Activated CD4-positive, alpha-beta T cell treated with anti-CD3 and anti-CD28 coated beads for 48 hours (primary cell): ENCODE results near the gene KBTBD8.

Experiments
- DNase-seq: peaks from one replicate; pipeline ENCODE4 v3.0.0-alpha.2; 2020

The KBTBD8 gene, protein sequence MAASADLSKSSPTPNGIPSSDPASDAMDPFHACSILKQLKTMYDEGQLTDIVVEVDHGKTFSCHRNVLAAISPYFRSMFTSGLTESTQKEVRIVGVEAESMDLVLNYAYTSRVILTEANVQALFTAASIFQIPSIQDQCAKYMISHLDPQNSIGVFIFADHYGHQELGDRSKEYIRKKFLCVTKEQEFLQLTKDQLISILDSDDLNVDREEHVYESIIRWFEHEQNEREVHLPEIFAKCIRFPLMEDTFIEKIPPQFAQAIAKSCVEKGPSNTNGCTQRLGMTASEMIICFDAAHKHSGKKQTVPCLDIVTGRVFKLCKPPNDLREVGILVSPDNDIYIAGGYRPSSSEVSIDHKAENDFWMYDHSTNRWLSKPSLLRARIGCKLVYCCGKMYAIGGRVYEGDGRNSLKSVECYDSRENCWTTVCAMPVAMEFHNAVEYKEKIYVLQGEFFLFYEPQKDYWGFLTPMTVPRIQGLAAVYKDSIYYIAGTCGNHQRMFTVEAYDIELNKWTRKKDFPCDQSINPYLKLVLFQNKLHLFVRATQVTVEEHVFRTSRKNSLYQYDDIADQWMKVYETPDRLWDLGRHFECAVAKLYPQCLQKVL

DNA sequence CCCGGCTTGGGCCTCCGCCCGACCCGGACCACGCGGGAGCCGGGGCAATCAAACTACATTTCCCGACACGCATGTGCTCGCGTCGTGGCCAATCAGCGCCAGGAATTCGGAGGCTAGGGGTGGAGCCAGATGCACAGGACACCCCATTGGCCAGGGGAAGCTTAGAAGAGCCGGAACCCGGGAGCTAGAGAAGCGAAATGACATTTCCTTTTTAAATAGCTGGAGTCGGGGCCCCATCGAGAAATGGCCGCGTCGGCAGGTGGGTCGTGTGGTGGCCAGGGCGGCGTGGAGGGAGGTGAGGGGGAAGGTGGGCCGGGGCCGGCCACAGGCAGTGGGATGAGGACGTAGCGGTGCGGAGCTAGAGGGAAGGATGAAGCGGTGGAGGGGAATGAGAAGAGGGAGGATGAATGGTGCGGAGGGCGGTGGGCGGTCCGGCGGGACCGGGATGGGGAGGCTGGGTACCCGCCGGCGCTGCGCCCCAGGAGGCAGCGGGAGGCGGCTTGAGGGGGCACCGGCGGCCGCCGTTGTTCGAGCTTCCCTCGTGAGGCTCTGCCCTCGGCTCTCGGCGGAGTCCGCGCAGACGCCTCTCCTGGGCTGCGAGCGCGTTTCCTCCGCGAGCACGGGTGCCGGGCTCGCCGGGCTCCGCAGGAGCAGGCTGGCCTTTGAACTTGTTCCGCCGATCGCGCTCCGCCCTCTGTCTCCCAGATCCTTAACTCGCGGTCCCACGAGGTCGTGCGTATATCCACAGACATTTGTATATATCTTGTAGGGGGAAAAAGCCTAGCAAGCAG is at the start of gene KBTBD8:
Gene KBTBD8 (plus strand): TSS at position 195 of the 791 bp plus-strand sequence. CDS start 49 bp downstream, at position 244.
- DNase-seq = peak; percentile 98

DNA sequence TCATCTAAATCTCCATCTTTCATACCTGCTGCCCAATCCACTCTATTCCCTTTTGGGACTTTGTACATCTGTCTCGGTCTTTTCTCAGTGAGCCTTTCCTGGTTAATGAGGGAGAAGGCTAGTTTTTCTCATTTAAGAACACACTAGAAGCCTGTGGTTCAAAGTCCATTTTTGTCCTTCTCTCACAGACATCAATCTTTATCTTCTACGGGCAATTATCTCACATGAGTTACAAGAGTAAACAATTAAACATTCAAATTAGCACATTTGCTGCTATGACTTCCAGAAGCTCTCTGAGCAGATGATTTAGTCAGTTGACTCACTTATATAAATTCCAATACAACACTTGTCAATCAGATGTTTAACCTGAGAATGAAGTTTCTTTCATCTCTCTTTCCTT is 49.3 kb upstream of the KBTBD8 start:
- DNase-seq = no peak

DNA sequence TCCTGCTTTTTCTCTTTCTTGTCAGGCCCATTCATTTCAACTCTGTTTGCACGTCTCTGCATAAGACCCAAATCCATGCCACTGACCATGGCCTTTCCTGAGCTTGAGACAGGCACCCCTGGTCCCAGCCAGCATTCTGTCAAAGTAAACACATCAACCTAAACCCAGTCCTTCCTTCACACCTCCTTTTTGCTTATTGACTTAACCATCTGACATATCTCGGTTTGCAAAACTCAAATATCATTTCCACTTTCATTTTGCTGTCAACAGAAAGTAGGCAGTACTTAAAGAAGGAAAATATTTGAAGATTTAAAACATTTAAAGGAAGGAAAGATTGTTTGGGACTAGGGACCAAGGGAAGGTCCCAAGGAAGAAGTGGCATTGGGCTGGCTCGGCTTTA is 48.2 kb upstream of the KBTBD8 start:
- no peak for DNase-seq

DNA sequence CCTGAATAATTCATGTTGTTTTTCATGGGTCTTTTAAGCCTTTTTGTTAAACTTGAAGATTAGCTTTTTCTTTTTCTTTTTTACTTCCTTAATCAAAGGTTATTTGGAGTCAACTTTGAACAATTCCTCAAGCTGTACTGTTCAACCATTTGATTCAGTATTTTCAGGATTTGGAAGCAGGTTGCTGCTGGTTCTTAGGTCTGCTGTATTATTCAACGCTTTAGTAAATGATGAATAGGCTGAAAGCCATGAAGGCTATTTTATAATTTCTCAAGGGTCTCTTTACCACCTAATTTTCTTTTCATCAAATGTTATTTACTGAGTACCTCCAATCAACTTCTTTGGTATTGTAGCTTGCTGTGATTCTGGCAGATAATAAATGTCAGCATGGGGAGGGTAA is 45.8 kb upstream of the KBTBD8 start:
- DNase-seq = no peak

DNA sequence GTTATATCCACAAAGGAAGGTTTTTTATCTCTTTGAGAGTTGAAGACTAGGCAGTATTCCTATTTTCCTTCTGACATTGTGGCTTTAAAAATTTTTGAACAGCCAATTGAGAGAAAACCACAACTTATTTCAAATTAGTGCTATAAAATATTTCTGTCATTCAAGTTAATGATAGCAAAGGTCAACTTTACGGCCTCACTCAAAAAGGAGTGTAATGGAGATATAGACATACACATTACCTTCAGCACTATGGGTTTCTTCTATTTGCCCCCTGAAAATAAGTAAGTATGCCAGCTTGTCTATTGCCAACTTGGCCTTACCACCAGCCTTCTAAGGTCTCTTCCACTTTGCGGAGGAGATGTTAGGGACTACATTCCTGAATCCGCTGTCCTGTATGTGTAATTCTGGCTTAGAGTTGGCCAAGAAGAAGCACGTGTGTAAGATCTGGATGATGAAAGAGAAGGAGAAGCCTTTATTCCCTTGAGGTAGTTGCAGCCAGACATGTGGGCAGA is 44.1 kb upstream of the KBTBD8 start:
- no peak for DNase-seq

DNA sequence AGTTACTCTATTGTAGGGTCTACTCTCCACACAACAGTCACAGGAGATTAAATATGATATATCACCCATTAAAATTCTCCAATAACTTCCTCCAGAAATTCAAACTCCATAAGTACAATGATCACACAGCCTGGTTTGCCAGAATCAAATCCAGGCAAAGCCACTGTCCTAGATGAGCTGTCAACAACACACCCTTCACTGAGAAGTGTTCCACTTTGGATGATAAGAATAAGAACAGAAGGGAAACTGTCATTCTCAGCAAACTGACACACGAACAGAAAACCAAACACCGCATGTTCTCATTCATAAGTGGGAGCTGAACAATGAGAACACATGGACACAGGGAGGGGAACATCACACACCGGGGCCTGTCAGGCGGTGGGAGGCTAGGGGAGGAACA is 41.4 kb upstream of the KBTBD8 start:
- no peak for DNase-seq

DNA sequence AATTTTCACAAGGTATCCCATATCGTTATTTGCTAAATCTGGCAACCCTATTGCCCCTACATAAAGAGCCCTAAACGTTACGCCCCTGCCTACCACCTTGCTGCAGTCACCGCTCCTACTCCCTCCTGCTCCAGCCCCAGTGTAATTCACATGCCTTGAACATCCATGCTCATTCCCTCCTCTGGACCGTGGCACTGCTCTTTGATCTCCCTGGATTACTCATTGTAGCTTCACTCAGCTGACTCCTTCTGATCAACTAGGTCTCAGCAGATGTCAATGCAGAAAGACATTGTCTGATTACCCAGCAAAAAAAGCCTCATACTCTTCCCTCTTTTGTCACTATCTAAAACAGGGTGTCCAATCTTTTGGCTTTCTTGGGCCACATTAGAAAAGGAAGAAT is 40.7 kb upstream of the KBTBD8 start:
- DNase-seq = no peak

DNA sequence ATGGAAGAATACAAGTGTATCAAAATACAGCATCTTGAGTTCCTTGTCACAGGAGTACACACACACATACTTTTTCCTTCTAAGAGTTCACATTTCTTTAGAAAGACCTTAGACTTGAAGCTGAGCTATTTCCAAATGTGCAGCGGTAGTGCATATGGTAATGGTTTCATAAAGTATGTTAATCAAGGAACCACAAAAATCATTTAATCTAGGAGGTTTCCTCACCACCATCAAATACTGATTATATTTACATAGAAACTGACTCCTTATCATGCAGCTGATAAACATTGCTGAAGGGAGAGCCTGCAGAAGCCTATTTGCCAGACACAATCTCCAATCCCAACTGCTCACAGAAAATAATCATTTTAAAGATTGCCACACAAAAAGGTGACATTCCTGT is 40.0 kb upstream of the KBTBD8 start:
- no peak for DNase-seq

DNA sequence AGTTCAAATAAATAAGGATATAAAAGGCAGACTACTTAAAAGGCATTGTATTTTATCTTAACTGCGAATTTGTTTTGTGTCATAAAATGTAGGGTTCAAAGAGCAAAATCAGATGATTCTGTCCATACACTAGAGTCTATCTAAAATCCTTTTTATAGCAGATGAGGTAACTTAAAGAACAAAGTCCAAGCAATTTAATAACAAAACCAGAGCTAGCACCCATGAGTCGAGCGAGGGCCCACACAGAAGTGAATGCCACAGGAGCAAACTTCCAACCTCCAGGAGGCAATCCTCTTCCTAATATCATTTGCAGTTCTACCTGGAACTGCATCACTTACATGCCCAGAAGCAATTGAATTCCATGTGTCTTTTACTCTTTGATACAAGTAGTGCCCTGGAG is 35.4 kb upstream of the KBTBD8 start:
- no peak for DNase-seq

DNA sequence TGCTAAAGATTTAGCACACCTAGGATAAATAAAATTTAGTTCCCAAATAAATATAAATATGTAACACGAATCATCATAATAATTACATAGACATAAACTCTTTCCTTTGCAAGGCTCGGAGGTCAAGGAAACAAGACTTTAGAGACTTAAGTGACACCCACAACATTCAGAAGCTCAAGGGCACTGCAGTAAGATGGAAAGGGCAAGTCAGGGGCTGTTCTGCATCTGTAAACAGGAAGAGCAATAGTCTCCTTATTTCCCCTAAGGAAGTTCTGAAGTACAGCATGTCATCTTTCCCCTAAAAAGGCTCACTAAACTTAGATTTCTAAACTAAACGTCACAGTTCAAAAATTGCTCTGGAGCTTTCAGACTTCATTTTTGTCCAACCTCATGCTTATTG is 26.9 kb upstream of the KBTBD8 start:
- DNase-seq = no peak

DNA sequence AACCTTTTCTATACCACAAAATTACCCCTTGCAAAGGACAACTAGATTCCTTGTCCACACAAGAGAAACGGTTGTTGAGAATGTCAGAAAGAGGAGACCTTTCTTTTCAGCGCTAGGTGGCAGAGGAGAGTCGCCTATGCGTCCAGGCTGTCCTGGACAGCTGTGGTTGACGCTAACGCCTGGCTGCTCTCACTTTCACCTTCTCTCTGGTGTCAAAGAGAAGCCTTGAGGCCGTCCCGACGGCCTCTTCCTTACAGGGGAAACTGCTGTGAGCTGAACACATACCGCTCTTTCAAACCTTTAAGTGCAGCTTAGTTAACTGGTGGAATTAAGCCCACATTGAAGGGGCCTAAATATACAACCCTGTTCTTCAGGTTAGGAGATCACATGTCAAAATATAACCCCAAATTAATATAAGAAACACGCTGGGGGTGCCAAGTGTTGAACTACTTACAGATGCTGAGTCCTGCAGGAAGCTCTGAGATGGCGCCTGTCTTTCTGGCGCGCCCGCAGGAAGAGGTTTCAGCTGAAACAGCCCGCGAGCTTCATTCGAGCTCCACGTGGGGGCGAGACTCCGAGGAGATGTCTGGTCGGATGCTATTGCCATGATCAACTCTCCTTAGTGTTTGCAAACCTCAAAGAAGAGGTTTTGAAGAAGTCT is 26.1 kb upstream of the KBTBD8 start:
- peak; percentile 78 for DNase-seq

DNA sequence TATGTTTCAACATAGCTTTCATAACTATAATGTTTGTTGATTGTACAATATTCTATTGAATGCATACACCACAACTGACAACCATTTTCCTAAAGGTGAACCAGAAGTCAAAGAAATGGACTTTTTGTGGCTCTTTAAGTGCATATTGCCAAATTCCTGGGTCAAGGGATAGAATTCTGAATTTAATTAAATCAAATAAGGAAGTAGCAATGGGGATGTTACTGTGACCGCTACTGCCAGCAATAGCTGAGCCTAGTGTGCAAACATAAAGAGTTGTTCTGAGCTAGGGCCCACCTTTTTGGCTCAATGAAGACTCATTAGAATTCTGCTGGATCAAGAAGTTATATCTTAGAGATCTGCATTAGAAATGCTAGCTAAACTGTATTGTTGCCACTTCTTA is 17.3 kb upstream of the KBTBD8 start:
- DNase-seq = no peak

DNA sequence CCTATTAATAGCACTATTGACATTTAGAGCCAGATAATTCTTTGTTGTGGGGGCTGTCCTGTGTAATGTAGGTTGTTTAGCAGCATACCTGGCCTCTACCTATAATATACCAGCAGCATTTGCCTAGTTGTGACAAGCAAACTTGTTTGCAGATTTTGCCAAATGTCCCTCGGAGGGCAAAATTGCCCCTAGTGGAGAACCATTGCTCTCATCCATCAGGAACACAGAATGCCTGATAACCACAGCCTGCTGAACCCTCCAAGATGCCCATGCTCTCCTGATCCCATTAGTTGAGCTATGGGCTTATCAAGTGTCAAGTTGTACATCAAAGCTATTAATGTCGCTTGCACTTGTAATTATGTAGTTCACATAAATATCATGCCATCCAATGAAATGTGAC is 15.0 kb upstream of the KBTBD8 start:
- DNase-seq = no peak

DNA sequence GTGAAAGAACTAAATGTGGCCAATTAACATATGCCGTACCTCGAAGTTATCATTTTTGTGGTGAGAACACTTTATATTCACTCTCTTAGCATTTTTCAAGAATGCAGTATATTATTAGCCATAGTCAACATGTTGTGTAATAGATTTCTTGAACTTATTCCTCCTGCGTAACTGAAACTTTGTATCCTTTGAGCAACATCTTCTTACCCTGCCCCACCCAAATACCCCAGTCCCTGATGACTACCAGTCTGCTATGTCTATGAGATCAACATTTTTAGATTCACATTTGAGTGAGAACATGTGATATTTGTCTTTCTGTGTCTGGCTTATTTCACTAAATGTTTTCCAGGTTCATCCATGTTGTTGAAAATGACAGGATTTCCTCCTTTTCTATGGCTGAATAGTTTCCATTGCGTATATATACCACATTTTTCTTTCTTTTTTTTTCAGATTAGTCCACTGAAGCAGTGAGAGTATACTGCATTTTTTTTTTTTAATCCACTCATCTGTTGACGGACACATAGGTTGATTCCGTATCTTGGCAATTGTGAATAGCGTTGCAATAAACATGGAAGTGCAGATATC is 12.7 kb upstream of the KBTBD8 start:
- no peak for DNase-seq

DNA sequence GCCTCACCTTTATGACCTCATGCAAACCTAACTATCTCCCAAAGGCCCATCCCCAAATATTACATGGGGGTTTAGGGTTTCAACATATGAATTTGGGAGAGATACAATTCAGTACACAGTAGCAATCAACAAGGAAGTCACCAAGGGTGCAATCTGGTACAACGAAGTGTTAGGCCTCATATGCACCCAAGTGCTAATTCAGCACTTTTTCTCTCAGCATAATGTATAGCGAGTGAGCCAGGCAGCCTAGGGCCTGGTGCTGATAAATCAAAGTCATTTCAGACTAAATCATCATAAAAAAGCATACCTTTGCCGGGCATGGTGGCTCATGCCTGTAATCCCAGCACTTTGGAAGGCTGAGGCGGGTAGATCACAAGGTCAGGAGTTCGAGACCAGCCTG is 11.7 kb upstream of the KBTBD8 start:
- DNase-seq = no peak

DNA sequence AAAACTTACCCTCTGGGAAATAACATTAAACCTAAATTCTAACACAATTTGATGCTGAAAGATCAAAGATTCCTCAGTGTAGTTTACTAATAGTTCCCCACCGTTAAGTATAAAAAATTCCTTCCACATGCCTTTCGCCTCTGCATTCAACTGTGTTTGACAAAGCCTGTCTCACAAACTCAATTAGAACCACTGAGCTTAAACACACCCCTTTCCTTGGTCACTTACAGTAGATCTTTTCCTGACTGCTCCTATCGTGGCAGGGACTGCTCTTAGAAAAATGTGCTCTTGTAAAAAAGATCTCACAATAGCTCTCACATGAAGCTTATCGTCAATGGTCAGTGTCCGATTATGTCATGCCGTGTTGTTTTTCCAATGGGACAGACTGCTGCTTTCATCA is 8.9 kb upstream of the KBTBD8 start:
- no peak for DNase-seq

DNA sequence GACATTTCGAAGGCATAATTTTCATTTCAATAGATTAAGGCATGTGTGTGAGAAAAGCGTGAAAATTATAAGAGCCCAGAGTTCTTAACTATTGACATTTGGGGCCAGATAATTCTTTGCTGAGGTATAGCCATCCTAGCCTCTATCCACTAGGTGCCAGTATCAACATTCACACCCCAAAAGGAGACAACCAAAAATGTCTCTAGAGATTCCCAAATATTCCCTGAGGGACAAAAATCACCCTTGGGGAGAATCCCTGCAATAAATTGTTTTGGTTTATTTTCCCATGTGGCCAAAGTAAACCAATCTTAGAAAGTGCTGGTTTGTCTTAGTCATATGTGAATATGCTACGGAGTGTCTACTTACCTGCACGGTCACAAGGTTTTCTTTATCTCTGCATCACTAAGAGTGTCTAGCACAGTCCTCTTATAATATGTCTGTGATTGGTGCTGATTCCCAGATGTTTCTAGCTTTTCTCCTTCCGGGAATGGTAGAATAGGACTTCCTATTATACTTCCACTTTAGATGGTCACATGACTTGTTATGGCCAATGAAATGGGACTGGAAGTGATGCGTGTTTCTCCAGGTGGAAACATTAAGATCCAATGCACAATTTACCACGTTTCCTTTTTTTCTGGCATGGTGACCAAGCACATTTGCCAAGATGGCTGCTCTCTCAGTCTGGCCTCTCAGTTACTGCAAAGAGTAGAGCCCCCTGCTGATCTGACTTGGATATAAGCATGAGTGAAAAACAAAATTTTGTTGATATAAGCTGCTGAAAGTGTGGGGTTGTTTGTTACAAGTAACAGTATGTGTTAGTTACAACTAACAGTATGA is 8.0 kb upstream of the KBTBD8 start:
- no peak for DNase-seq

DNA sequence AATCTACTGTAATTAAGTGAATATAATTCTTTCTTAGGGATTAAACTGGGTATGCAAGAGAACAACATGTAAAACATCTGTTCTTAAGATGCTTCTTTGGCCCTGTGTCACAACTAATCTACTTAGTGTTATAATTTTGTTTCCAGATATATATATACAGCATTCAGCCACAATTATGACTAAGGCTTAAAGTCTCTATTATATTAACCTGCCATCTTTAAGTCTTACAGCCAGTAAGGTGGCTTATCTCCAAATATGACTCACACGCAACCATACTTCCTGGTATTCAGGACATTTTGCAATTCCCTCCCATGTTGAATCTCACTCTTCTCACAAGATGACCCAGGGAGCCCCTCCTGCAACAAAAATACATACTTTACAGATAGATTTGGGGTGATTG is 6.6 kb upstream of the KBTBD8 start:
- DNase-seq = no peak

DNA sequence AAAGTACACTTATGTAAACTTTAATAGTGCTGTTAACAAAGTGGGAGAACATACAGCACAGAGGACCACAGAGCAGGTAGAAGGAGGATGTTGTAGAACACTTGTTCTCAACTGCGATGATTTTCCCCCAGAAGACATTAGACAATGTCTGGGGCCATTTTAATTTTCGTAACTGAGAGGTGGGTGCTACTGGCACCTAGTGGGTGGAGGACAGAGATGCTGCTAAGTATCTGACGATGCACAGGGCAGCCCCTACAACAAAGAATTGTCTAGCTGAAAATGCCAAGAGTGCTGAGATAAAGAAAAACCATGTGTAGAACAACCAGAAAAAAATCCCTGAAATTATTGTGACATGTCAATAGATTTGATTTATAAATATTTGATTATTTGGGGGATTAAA is 5.0 kb upstream of the KBTBD8 start:
- no peak for DNase-seq

DNA sequence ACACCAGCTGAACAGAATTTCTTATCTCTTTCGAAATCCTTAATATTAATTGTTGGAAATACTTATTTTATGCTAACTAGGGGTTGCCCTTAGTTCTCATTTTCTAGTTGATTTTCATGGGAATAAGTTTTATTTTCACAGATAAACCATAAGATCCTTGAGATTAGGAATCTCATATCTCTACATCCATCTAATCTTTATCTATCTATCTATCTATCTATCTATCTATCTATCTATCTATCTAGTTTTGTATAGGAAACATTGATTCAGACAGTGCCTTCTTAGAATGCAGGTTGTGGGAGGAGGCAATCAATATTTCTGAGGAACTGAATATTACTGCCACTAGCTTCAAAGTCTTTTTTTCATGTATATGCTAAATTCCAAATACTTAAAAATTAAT is 3.5 kb upstream of the KBTBD8 start:
- DNase-seq = no peak

DNA sequence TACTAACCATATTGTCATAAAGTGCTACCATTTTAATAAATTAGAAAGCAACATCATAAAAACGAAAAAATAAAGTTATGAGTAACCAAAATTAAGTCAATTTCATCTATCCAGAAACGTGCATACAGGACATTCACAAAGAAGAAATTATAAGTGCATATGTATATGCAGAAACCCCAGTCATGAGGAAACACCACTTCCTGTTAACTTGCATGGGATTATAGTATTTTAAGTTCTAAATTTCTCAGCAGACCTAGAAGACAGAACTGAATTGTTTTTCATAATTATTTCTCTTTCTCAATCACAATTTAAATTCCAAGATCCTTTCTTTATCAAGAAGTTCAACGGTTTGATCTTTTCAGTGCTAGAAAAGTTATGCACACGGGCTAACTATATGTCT is 1.4 kb upstream of the KBTBD8 start:
- DNase-seq = no peak

DNA sequence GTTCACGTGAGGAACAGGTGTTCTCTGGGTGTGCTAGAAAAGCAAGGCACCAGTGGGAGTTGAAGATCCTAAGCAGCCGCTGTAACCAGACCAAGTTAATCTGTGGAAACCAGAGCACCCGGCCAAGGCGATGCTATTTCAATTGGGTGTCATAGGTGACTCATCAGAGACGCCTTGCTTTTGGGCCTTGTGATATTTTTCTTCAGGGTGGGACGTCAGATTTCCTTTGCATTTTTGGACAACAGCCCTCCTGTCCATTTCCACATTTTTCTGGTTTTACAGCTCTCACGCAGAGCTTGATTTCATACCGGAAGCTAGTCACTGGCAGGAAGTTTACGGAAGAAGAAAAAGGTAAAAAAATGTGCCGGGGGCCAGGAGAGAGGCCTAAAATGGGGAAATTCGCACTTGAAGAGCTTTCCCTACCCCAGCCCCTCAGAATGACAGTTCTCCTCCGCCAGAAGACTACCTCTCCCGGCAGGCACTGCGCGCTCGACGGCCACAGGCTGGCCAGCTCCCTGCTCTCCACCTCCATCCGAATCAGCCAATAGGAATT is 471 bp upstream of the KBTBD8 start:
- DNase-seq = peak; percentile 15
